Tracheal epithelial cell (primary cell): ENCODE measurements around the gene PDC. TPM values are rescaled to one million over a fixed set of nuclear protein-coding genes. Genes with fewer than 3 reads are reported as not detected.

Experiments used
- total RNA-seq: library from RNA; depleted of rRNA; stranded (reverse); fragments of >200 nt; gene quantifications from 2 replicates; pipeline ENCODE4 v1.2.1, GENCODE V29; 2014

The PDC gene
- total RNA-seq = not detected in 2 replicates

DNA sequence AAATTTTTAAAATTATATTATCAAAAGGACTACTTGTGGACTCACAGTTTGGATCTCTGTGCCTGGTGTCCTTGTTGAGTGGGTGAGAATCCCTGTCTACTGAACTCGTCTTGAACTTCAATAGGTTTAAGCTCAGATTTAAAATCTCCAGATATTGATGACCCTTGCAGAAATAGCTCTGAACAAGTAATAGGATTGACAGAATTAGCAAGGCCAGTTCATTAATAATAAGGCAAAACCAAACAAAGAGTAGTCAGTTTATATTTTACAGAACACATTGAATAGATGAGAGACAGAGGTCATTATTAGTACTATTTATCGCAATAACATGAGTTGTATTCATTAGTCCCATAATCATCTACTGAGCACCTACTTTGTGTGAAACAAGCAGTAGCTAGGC lies at the start of gene PDC:
Gene PDC, minus strand, starts transcription at position 101 of the 400 bp plus-strand sequence. CDS start 11,655 bp downstream, outside the sequence.

Other genes starting within 250 kb of the PDC start
- gene PRG4, start 164.8 kb downstream of the PDC start, total RNA-seq = not detected in 2 replicates
- 43.4 and 62.9 TPM in 2 replicates for gene TPR, start 85.9 kb downstream of the PDC start, total RNA-seq
- gene ODR4, start 85.3 kb downstream of the PDC start, total RNA-seq = 22.2 and 27.3 TPM in 2 replicates
- gene PTGS2, start 219.3 kb upstream of the PDC start, total RNA-seq = 13.4 and 165 TPM in 2 replicates